Measurements from ENCODE around the gene TUT4.

Gene TUT4

GRCh38 chr1:52402860-52403240 lies 150.0 kb downstream of the TUT4 start:
- TF ChIP-seq SIN3A (IDR thresholded peaks at IDR 0.05; ENCODE audit: borderline replicate concordance, insufficient read depth, low read length) (no peak), POLR2AphosphoS5 (IDR thresholded peaks at IDR 0.05; ENCODE audit: low read depth, low read length) (no peak), FOXP2 (optimal IDR thresholded peaks at IDR 0.05; ENCODE audit: borderline replicate concordance, extremely low read depth, extremely low read length, insufficient read depth) (no peak)

GRCh38 chr1:52400131-52400530 lies 152.8 kb downstream of the TUT4 start:
- no peak for TF ChIP-seq TAF1 (IDR thresholded peaks at IDR 0.05; ENCODE audit: borderline replicate concordance, insufficient read depth, low read length)

GRCh38 chr1:52399629-52400028 lies 153.3 kb downstream of the TUT4 start:
- no peak for TF ChIP-seq POLR2AphosphoS5 (IDR thresholded peaks at IDR 0.05; ENCODE audit: low read depth, low read length)
- TF ChIP-seq SIN3A (IDR thresholded peaks at IDR 0.05; ENCODE audit: borderline replicate concordance, insufficient read depth, low read length), result no peak
- TF ChIP-seq TAF1 (IDR thresholded peaks at IDR 0.05; ENCODE audit: borderline replicate concordance, insufficient read depth, low read length), result no peak
- TF ChIP-seq REST (IDR thresholded peaks at IDR 0.05; ENCODE audit: insufficient read depth in 1 of 2, low read depth in 2 of 2, low read length in 2 of 2), result no peak
- TF ChIP-seq FOXP2 (optimal IDR thresholded peaks at IDR 0.05; ENCODE audit: borderline replicate concordance, extremely low read depth, extremely low read length, insufficient read depth), result no peak

GRCh38 chr1:52393174-52393573 lies 159.7 kb downstream of the TUT4 start:
- TF ChIP-seq TAF1 (IDR thresholded peaks at IDR 0.05; ENCODE audit: borderline replicate concordance, insufficient read depth, low read length) (no peak), REST (IDR thresholded peaks at IDR 0.05; ENCODE audit: insufficient read depth in 1 of 2, low read depth in 2 of 2, low read length in 2 of 2) (no peak), FOXP2 (optimal IDR thresholded peaks at IDR 0.05; ENCODE audit: borderline replicate concordance, extremely low read depth, extremely low read length, insufficient read depth) (no peak), POLR2AphosphoS5 (IDR thresholded peaks at IDR 0.05; ENCODE audit: low read depth, low read length) (no peak)

- TF ChIP-seq POLR2AphosphoS5 (IDR thresholded peaks at IDR 0.05; ENCODE audit: low read depth, low read length) (no peak), REST (IDR thresholded peaks at IDR 0.05; ENCODE audit: insufficient read depth in 1 of 2, low read depth in 2 of 2, low read length in 2 of 2) (no peak), FOXP2 (optimal IDR thresholded peaks at IDR 0.05; ENCODE audit: borderline replicate concordance, extremely low read depth, extremely low read length, insufficient read depth) (no peak), TAF1 (IDR thresholded peaks at IDR 0.05; ENCODE audit: borderline replicate concordance, insufficient read depth, low read length) (no peak), SIN3A (IDR thresholded peaks at IDR 0.05; ENCODE audit: borderline replicate concordance, insufficient read depth, low read length) (no peak)
These were observed 166.4 kb downstream of the TUT4 start for GRCh38 chr1:52386458-52386857.

GRCh38 chr1:52385376-52385775 lies 167.5 kb downstream of the TUT4 start:
- TF ChIP-seq TAF1 (IDR thresholded peaks at IDR 0.05; ENCODE audit: borderline replicate concordance, insufficient read depth, low read length), result no peak
- TF ChIP-seq SIN3A (IDR thresholded peaks at IDR 0.05; ENCODE audit: borderline replicate concordance, insufficient read depth, low read length), result no peak
- TF ChIP-seq FOXP2 (optimal IDR thresholded peaks at IDR 0.05; ENCODE audit: borderline replicate concordance, extremely low read depth, extremely low read length, insufficient read depth), result no peak
- no peak for TF ChIP-seq POLR2AphosphoS5 (IDR thresholded peaks at IDR 0.05; ENCODE audit: low read depth, low read length)
- no peak for TF ChIP-seq REST (IDR thresholded peaks at IDR 0.05; ENCODE audit: insufficient read depth in 1 of 2, low read depth in 2 of 2, low read length in 2 of 2)

Data from PFSK-1 (cell line).